GM21367 (cell line): ENCODE data around the gene MAP3K9.
"Not testable (repeated sequence)": the region's sequence is repeated elsewhere in the genome, so short reads cannot be mapped to it uniquely, and the experiment has no call there.

Experiments
- ATAC-seq: cut with Tn5 transposase; IDR thresholded peaks from one replicate; pipeline ENCODE4 v1.9.1; 2021; ENCODE audit not compliant: unreplicated experiment

Gene MAP3K9

DNA sequence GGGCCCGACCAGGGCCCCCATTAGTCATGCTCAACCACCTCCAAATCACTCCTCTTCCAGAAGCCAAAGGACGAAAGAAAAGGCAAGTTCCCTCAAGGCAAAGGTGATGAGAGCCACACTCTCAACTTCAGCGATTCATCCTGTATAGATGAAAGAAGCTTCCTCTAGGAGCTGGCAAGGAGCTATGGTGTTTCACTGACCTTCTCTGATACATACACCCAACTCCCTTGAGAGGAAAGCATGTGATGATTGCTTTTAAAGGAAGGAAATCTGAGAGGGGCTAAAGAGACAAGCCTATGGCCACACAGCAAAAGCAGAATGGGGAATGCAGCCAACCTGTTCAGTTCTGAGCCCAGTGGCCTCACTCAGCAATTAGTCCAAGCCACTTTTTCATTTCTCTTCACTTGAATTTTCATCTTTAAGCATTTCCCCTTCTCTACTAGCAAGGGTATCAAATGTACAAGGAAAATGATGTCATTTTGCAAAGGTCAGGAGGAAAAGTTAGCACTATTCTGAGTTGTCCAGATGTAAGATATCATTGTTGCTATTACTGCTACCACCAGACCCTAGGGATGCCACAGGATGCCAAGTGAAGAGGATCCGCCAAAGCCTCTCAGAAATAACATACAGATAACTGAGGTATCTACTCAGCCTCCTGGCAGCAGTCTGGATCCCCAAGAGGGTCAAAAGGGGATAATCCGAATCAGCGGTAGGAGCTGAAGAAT, 82.5 kb downstream of the MAP3K9 start:
- ATAC-seq, result no peak

DNA sequence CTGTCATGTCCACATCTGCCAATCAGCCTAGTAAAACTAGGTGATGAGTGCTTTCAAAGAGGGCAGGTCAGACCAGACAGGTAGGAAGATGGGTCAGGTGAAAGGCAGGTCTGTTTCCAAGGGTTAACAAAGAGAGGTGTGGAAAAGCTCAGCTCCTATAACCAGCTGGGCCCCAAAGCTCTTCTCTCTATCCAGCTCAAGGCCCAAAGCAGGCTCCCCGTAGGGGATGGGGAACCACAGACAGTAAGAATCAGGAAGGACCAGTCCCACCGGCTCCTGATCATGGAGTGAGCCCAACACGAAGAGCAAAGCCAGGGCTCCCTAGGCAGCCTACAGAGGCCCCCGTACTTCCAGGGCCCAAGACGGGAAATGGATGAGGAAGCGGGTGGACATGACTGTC, 84.4 kb downstream of the MAP3K9 start:
- no peak for ATAC-seq

DNA sequence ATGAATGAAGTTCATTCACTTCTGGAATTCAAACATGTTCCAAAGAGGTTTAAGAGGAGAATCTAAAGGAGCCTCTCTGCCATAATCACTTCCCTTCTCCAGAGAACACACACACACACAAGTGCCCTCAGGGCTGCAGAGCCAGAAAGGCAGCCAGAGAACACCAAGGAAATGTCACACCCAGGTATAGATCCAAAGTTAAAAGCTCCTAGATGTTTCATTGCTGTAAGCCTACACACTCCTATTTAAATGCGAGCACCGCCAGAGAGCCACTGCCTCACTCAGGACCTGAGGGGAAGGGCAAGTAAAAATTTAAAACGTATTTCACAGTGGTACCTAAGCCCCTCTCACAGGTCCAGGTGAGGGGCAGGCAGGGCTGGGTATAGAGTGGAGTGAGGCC, 85.2 kb downstream of the MAP3K9 start:
- no peak for ATAC-seq

DNA sequence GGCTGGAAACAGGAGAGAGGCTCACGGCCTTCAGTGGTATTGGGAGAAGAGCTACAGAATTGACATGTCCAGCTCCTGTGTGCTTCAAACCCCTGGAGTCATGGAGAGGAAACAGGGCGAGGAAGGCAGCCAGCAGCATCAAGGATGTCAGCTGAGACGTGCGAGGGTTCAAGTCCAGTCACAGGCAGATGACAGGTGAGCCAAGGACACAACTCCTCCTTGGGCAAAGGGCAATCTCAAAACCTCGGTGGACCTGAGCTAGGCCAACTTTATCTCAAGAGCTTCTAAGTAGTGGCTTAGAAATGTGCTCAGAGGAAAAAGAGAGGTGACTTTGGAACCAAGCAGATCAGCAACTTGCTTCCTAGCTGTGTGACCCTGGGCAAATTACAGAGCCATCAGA, 86.0 kb downstream of the MAP3K9 start:
- ATAC-seq, result no peak

DNA sequence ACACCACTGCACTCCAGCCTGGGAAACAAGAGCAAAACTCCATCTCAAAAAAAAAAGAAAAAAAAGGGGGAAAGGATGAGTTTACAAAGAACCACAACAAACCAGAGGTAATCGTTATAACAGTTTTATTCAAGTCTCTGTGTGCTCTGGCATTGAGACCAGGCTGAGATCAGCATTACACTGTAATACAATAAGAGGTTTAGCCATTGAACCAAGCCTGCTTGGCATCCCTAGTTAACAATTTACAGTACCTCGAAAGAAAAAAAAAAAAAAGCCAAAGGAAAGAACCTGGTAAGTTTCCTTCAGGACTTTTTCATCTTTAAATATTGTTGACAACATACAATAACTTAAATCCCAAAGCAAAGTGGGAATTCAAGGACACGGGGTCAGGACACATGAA, 86.9 kb downstream of the MAP3K9 start:
- ATAC-seq, result no peak

DNA sequence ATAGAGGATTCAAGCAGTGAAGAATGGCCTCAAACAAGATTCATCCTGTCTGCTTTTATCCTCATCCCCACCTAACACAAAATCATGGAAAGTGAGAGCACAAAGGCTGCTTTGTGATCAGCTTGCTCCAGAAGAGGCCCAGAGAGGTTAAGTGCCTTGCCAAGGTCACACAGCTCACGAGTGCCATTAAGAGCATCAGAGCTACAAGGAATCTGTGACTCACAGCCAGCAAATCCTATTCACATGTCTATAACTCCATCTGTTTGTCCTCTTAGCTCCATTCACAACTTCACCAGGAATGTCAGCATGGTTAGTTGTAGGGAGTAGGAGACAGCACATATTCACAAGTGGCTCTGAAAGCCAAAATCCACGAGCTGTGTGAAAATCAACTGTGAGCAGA, 87.8 kb downstream of the MAP3K9 start:
- no peak for ATAC-seq

DNA sequence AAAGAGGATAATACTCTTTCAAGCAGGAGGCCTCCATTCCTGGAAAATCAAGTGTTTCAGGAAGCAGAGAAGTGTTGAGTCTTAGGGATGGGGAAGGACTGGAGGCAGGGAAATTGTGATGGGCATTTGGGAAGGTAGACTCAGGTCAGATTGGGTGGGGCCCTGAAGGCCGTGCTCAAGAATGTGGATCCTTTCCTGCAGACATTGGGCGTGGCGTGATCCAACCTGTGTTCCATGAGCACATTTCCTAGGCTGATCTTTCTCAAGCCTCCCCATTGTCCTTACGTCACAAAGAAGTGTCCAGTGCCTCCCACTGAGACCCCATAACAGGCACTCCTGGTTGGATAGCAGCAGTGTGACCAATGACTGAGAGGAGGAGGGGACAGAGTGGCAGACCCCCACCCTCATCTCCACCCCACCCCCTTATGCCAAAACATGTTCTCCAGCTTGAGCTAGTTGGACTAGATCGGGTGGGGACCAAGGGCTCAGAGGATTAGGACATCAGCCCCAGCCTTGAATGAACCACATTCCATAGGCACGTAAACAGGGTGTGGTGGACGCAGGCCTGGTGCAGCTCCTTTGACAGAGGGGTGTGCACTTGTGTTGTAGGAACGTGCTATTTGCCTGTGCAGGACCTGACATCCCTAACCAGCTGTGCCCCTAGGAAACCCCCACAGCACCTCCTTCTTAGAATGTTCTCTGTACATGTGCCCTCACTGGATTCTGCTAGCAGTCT, 90.8 kb downstream of the MAP3K9 start:
- no peak for ATAC-seq

DNA sequence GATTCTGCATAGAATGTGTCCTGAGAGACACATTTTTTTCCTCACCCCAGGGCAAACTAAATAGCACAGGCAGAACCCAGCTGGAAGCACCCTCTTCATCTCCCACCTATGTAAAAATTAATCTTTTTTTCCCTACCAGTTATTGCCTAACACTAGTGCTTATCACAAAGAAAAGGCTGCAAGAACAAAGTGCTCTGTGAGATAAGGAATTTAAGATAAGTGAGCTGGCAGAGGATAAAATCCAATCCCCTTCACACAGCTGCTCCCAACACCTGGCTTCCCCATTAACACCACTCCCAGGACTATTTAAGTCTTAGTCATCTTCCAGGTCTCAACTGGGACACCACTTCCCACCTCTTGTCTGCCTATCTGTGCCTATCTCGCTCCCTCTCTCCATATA, 92.4 kb downstream of the MAP3K9 start:
- no peak for ATAC-seq

DNA sequence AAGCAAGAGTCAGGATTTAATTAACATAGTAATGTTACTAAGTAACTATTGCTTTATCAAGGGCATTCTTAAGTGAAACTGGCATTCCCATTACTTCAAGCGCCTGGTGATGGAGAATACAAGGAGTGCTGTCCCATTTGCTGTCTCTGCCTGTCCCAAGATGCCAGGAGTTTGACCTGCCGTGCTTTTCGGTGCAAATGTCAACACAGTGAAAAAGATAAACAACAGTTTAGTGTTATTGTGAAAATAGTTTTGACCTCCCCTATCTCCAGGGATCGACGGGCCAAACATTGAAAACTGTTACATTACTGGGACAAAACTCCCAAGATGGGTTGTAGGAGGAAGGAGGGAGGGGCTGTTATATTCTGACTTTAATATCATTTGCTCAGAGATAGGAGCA, 92.8 kb downstream of the MAP3K9 start:
- ATAC-seq, result no peak

DNA sequence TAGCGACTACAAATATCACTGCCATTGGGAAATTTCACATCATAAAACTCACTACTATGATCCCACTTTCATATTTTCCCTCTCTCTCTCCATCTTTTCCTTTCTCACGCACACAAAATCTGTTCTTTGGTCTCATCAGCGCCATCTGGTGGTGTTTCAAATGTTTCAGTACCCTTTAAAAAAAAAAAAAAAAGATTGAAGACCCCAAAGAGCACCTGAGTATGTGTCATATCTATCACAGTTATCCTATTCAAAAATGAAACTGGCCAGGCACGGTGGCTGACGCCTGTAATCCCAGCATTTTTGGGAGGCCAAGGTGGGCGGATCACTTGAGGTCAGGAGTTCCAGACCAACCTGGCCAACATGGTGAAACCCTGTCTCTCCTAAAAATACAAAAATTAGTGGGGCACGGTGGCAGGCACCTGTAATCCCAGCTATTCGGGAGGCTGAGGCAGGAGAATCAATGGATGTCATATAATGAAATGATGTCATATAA, 95.2 kb downstream of the MAP3K9 start:
- no peak for ATAC-seq

DNA sequence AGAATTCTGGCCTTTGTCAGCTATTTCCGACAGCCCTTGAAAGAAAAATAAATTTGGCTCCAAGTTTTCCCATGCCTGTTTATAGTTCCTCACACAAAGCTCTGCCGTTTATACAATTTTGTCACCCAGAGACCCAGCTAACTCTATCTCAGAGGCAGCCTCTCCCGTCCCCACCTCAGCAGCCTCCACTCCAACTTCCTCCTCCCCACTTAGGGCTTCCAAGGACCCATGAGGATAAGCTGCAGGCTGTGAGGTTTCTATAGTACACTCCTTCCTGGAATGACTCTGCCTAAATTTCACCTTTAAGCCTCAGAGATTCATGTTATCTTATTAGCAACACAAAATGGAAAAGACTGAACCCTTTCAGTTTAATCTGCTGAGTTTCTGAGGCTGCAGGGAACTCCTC, 95.8 kb downstream of the MAP3K9 start:
- no peak for ATAC-seq

DNA sequence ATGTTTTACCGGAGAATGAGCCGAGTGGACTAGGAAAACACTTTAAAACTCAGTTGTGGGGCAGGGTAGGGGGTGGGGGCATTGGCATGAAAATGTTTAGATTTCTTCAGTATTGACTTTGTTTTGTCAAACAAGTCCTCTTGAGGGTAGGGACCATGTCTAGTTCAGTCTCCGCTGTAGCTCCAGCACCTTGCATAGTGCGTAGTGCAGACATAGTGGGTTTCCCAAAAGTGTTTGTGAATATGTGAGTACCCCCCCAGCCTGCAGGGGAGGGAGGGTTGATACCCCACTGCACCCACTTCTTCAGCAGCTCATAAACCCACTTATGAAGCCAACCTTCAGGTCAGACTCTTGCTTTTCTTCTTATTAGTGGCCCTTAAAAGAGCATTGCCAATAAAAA, 96.2 kb downstream of the MAP3K9 start:
- ATAC-seq, result no peak

DNA sequence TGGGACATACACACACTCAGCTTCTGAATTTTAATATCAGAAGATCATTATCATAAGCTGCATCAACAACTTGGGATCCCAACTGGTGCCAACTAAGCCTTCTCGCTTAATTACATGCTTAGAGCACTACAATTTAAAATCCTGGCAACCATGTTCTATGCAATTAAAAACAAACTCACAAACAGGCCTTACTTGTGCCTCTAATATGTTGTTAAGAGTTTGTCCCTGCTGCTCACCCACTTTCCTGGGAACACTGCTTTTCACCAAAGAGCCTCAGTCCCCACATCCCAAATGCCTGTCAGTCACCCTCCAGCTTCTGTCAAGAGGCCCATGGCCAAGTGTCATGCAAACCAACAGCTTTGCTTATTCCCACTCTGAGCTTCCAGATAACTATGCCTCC, 97.9 kb downstream of the MAP3K9 start:
- no peak for ATAC-seq

DNA sequence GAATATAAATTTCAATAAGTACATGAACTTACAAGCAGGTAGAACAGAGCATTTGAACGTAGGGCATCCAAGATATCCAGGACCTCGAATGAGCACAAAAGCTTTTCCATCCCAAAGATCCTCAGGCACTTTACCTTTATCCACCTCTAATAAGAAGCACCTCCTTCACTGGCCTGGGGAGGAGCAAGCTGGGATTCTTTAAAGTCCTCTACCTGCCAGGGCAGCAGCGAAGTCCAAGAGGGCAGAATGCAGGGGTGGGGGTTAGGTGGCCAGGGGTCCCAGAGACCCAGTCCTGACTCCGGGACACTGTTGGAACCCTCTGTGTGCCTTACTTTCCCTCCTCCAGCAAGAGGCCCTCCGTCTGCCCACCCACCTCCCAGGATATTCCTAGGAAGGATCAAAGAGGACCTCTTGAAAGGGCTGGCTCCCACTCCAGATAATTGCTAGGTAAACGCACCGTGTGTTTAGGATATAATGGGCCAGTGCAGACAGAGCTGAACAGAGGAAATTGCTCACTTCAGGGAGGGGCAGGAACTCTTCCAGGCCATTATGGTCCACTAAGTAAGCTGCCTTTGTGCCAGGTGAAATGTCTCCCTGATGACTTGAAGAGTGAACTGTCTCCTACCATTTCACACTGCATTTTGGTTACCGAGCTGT, 99.5 kb downstream of the MAP3K9 start:
- ATAC-seq, result no peak

DNA sequence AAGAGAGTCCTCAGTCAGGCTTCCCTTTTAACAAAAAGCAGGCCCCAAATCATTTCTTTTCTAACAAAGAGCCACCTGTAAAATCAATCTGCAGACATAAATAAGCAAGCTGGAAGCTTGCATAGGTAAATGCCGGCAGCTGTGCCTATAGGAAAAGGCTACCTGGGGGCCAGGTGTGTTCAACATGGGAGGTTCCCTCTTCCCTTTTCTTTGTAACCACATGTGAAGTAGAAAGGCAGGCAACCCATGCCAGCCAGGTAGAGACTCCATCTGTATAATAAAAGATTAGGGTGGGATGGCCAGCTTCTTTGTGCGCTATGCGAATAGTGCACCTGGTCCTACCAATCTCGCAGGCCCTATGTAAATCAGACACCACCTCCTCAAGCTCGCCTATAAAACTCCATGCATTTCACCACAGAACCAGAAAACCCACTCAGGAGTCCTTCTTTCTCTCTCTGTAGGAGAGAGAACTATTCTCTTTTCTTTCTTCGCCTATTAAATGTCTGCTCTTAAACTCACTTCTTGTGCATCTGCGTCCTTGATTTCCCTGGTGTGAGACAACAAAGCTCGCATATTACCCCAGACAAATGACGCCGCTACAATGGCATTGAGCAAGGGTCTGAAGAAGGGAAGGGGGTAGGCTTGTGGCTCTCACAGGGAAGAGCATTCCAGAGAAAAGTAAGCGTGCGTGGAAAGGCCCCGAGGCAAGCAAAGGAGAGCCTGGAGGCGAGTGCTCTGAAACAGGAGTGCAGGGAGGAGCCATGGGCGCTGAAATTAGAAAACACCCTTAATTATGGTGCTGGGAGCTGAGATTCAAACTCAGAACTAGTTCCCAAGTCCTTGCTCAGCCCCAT, 100.4 kb downstream of the MAP3K9 start:
- no peak for ATAC-seq

DNA sequence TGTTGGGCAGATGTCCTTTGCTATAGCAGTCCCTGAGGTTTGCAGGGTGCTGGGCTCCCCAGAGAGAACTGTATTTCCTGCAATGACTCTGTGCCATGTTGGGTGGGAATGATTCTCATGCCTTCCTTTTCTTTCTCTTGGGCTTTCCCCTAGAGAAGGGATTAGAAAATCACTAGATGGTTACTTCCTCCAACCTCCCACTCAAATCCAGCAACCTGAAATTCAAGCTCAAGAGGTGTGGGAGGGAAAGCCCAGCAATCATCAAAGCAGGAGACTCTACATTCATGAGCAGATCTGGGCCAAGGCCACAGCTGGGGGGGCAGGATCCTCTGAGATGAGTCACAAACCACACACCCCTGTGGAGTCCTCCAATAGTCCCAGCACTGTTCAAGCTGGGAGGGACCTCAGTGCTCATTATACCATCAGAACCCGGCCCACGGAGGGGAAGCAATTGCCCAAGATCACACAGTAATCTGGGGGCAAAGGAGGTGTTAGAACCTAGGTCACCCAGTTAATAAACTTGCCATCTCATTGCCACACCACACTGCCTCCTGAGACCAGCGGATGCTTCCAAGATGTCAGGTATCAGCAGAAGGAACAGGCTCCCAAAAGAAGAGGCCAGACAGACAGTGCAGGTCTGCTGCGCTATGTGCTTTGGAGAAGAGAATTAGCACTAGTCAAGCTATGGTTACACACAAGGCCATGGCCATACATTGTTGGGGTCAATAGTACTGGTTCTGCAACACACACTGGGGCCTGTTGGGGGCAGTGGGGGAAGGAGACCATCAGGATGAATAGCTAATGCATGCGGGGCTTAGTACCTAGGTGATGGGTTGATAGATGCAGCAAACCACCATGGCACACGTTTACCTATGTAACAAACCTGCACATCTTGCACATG, 101.9 kb downstream of the MAP3K9 start:
- no peak for ATAC-seq

DNA sequence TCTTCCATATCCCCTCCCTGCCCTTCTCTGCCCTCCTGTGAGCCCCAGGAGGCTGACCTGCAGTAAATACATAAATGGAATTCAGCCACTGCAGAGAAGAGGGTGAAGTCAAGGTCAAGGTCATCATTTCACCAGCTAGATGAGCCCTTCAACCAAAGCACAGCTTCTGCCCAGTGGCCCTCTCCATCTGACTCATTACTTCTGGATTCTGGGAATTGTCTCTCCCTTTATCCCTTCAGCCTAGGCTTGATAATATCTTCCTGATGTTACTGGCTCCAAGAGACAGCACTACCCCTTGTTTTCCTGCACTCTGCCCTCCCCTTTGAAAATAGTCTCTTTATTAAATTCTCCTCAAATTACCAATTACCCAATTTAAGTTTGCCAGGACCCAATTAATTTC, 103.1 kb downstream of the MAP3K9 start:
- no peak for ATAC-seq

DNA sequence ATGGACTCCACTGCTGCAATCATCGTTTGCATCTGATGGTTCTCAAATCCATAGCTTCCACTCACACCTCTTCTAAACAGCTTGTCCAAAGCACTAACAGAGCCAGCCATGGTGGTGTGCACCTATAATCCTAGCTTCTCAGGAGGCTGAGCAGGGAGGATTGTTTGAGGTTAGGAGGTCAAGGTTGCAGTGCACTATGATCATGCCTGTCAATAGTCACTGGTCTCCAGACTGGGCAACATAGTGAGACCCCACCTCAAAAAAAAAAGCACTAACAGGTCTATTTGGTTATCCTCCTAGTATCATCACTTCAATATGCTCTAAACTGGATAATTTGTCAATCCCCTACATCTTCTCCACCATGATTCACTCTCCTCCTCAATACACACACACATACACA, 104.4 kb downstream of the MAP3K9 start:
- no peak for ATAC-seq

DNA sequence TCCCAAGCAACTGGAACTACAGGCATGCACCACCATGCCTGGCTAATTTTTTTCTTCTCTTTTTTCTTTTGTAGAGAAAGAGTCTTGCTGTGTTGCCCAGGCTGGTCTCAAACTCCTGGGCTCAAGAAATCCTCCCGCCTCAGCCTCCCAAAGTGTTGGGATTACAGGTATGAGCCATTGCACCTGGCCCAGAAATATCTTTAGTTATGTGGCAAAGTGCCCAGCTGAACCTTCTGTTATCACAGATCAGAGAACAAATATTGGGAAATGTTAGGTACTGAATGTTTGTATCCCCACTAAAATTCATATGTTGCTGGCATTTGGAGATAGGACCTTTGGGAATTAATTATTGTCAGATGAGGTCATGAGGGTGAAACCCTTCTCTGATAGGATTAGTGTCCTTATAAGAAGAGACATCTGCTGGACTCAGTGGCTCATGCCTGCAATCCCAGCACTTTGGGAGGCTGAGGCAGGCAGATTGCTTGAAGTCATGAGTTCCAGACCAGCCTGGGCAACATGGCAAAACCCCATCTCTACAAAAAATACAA, 105.6 kb downstream of the MAP3K9 start:
- not testable (repeated sequence) for ATAC-seq

DNA sequence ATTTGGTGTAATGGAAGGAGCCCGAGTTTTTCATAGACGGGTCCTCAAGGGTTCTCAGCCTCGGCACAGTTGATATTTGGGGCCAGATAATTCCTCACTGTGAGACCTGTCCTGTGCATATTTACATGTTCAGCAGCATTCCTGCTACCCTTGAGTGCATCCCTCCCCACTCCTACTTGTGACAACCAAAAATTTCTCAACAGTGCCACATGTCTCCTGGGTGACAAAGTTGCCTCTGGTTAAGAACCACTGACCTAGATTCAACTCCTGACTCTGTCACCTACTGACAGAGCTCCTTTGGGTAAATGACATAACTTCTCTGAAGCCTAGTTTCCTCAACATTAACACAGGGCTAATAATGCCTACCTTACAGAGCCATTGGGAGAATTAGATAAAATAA, 107.2 kb downstream of the MAP3K9 start:
- no peak for ATAC-seq
